ENCODE results near the gene PKD1.

PKD1 gene

GRCh38 chr16:2070576-2071453, 64.9 kb downstream of the PKD1 start:
- no peak for TF ChIP-seq CTCF (IDR thresholded peaks at IDR 0.05; ENCODE audit: low read depth, low read length)
- DNase-seq (ENCODE audit: low read depth in 2 of 2): no peak
- H3K4me3 ChIP-seq (replicated peaks in 1 of 2; ENCODE audit: low read depth in 2 of 2, low read length in 2 of 2): no peak overlapping the region

GRCh38 chr16:2066139-2066538, 69.6 kb downstream of the PKD1 start:
- TF ChIP-seq CTCF (IDR thresholded peaks at IDR 0.05; ENCODE audit: low read depth, low read length): no peak
- DNase-seq (ENCODE audit: low read depth in 2 of 2): no peak
- H3K4me3 ChIP-seq (replicated peaks in 1 of 2; ENCODE audit: low read depth in 2 of 2, low read length in 2 of 2): no peak overlapping the region

DNA sequence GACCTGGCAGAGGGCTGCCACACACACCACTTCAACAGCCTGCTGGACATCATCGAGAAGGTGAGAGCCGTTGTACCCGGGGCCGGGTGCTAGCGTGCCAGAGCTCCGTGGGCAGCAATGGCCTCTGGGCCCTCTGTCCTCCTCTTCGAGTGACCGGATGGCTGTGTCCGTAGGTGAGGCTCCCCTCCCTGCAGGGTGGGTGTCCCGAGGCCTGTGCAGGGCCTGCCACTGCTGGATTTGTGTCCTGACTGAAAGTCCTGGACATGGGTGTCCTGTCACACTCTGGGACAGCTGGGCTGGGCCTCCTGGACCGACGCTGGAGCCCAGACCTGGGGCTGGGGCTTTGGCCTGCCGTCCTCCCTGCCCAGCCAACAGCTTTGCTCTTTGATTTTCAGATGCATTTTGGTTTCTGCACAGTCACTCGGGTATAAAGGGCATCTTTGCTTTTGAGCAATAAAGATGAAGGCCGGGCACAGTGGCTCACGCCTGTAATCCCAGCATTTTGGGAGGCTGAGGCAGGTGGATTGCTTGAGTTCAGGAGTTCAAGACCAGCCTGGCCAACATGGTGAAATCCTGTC, 71.2 kb downstream of the PKD1 start:
- no peak for TF ChIP-seq CTCF (IDR thresholded peaks at IDR 0.05; ENCODE audit: low read depth, low read length)
- H3K4me3 ChIP-seq (replicated peaks in 1 of 2; ENCODE audit: low read depth in 2 of 2, low read length in 2 of 2): no peak overlapping the region
- DNase-seq (ENCODE audit: low read depth in 2 of 2): no peak

- no peak for DNase-seq (ENCODE audit: low read depth in 2 of 2)
- TF ChIP-seq CTCF (IDR thresholded peaks at IDR 0.05; ENCODE audit: low read depth, low read length): no peak
- no peak overlapping the region for H3K4me3 ChIP-seq (replicated peaks in 1 of 2; ENCODE audit: low read depth in 2 of 2, low read length in 2 of 2)
These were observed 71.8 kb downstream of the PKD1 start for GRCh38 chr16:2063861-2064260.

GRCh38 chr16:2062801-2063200, 72.9 kb downstream of the PKD1 start:
- H3K4me3 ChIP-seq (replicated peaks in 1 of 2; ENCODE audit: low read depth in 2 of 2, low read length in 2 of 2): no peak overlapping the region
- no peak for DNase-seq (ENCODE audit: low read depth in 2 of 2)
- TF ChIP-seq CTCF (IDR thresholded peaks at IDR 0.05; ENCODE audit: low read depth, low read length): no peak

DNA sequence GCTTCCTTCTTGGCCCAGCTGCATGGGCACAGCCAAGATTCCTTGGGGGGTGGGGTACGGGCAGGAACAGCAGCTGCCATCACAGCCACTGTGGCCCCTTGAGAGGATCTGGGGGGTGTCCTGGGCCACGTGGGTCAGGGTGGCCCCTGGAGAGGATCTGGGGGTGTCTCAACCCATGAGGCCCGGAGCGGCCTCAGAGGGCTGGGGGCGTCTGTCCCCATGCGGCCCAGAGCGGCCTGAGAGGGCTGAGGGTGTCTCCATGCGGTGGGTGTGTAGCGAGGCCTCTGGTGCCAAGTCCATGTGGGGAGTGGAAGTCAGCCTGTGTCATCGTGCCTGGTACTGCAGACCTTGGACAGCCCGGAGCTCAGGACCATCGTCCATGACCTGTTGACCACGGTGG, 74.2 kb downstream of the PKD1 start:
- DNase-seq (ENCODE audit: low read depth in 2 of 2): no peak
- H3K4me3 ChIP-seq (replicated peaks in 1 of 2; ENCODE audit: low read depth in 2 of 2, low read length in 2 of 2): no peak overlapping the region
- TF ChIP-seq CTCF (IDR thresholded peaks at IDR 0.05; ENCODE audit: low read depth, low read length): no peak

All from cardiac fibroblast (primary cell).